OCI-LY1 (cell line): ENCODE results near the gene VPS37C.

ENCODE experiments used
- H2AFZ ChIP-seq: fragments of 200-600 bp; sonication (generic), shearing (Covaris generic); 2 replicates; pipeline ENCODE4 v1.6.0; 2014; ENCODE audit warnings: antibody characterized with exemption, mild to moderate bottlenecking, low read length
- H3F3A ChIP-seq: fragments of 200-600 bp; sonication (generic), shearing (Covaris generic); 2 replicates; pipeline ENCODE4 v1.6.0; 2014; ENCODE audit warnings: mild to moderate bottlenecking, antibody characterized with exemption, low read length, moderate library complexity; ENCODE audit not compliant: insufficient read depth
- H3K27ac ChIP-seq: fragments of 200-600 bp; sonication (generic); 2 replicates; pipeline ENCODE4 v1.5.1; 2014; ENCODE audit warnings: low read length, mixed run types, mild to moderate bottlenecking, low read depth; ENCODE audit not compliant: poor library complexity, severe bottlenecking
- H3K27me3 ChIP-seq: fragments of 200-600 bp; sonication (generic); 2 replicates; pipeline ENCODE4 v1.6.0; 2014; ENCODE audit warnings: antibody characterized with exemption, mild to moderate bottlenecking, low read length, moderate library complexity; ENCODE audit not compliant: insufficient read depth
- H3K36me3 ChIP-seq: fragments of 200-600 bp; sonication (generic); 2 replicates; pipeline ENCODE4 v1.6.1; 2014; ENCODE audit warnings: mild to moderate bottlenecking, antibody characterized with exemption, low read length, moderate library complexity, mixed read lengths; ENCODE audit not compliant: insufficient read depth
- H3K4me1 ChIP-seq: fragments of 200-600 bp; sonication (generic); 2 replicates; pipeline ENCODE4 v1.5.1; 2014; ENCODE audit warnings: mild to moderate bottlenecking, low read length, moderate library complexity; ENCODE audit not compliant: insufficient read depth, severe bottlenecking
- H3K4me2 ChIP-seq: fragments of 200-600 bp; sonication (generic), shearing (Covaris generic); 2 replicates; pipeline ENCODE4 v1.6.1; 2014; ENCODE audit warnings: low read length
- H3K4me3 ChIP-seq: fragments of 200-600 bp; sonication (generic); 2 replicates; pipeline ENCODE4 v1.5.1; 2014; ENCODE audit warnings: low read length, low read depth, mild to moderate bottlenecking, mixed read lengths; ENCODE audit not compliant: poor library complexity, severe bottlenecking
- H3K79me2 ChIP-seq: fragments of 200-600 bp; shearing (Covaris generic); 2 replicates; pipeline ENCODE4 v1.6.1; 2016; ENCODE audit warnings: mixed run types, low read length, mixed read lengths; ENCODE audit not compliant: insufficient read depth
- H3K9ac ChIP-seq: fragments of 200-600 bp; sonication (generic), shearing (Covaris generic); 2 replicates; pipeline ENCODE4 v1.6.1; 2014; ENCODE audit warnings: mild to moderate bottlenecking, low read length, mixed read lengths
- H3K9me2 ChIP-seq: fragments of 200-600 bp; sonication (generic), shearing (Covaris generic); 2 replicates; pipeline ENCODE4 v1.6.1; 2014; ENCODE audit warnings: low read depth, mild to moderate bottlenecking, low read length, mixed read lengths
- H3K9me3 ChIP-seq: fragments of 200-600 bp; shearing (Covaris generic); 2 replicates; pipeline ENCODE4 v1.6.1; 2014; ENCODE audit warnings: low read length, mixed read lengths
- H4K20me1 ChIP-seq: fragments of 200-600 bp; sonication (generic), shearing (Covaris generic); 2 replicates; pipeline ENCODE4 v1.6.0; 2016; ENCODE audit warnings: mild to moderate bottlenecking, low read length; ENCODE audit not compliant: insufficient read depth
- EZH2 ChIP-seq: fragments of 200-600 bp; sonication (generic), shearing (Covaris generic); IDR thresholded peaks from 2 replicates; pipeline ENCODE4 v1.8.0; 2017; ENCODE audit warnings: borderline replicate concordance, mixed run types, mild to moderate bottlenecking, antibody characterized with exemption, low read length, moderate library complexity, mixed read lengths
- TF ChIP-seq, protein P1 (sequence below): fragments of 200-600 bp; sonication (generic), shearing (Covaris generic); IDR thresholded peaks from 2 replicates; pipeline ENCODE4 v1.5.1; 2017; ENCODE audit warnings: mild to moderate bottlenecking, antibody characterized with exemption, low read length, moderate library complexity, mixed read lengths

VPS37C gene

GRCh38 chr11:61120706-61121191, 40.5 kb downstream of the VPS37C start:
- H3K4me1 ChIP-seq: peaks cover 12% of the 10 kb centered on the region
- H3K36me3 ChIP-seq: no peaks in the 10 kb centered on the region
- no peaks in the 10 kb centered on the region for H3K27me3 ChIP-seq
- no peaks in the 10 kb centered on the region for H3K9me3 ChIP-seq
- no peak overlapping the region for H3K9ac ChIP-seq
- no peaks in the 10 kb centered on the region for H3K79me2 ChIP-seq
- no peak overlapping the region for H2AFZ ChIP-seq
- no peak for TF ChIP-seq EZH2
- TF ChIP-seq, protein P1, sequence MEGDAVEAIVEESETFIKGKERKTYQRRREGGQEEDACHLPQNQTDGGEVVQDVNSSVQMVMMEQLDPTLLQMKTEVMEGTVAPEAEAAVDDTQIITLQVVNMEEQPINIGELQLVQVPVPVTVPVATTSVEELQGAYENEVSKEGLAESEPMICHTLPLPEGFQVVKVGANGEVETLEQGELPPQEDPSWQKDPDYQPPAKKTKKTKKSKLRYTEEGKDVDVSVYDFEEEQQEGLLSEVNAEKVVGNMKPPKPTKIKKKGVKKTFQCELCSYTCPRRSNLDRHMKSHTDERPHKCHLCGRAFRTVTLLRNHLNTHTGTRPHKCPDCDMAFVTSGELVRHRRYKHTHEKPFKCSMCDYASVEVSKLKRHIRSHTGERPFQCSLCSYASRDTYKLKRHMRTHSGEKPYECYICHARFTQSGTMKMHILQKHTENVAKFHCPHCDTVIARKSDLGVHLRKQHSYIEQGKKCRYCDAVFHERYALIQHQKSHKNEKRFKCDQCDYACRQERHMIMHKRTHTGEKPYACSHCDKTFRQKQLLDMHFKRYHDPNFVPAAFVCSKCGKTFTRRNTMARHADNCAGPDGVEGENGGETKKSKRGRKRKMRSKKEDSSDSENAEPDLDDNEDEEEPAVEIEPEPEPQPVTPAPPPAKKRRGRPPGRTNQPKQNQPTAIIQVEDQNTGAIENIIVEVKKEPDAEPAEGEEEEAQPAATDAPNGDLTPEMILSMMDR: no peak
- no peaks in the 10 kb centered on the region for H3F3A ChIP-seq
- no peaks in the 10 kb centered on the region for H4K20me1 ChIP-seq
- H3K27ac ChIP-seq: no peak overlapping the region
- H3K9me2 ChIP-seq: no peaks in the 10 kb centered on the region
- no peak overlapping the region for H3K4me3 ChIP-seq
- H3K4me2 ChIP-seq: no peak overlapping the region

DNA sequence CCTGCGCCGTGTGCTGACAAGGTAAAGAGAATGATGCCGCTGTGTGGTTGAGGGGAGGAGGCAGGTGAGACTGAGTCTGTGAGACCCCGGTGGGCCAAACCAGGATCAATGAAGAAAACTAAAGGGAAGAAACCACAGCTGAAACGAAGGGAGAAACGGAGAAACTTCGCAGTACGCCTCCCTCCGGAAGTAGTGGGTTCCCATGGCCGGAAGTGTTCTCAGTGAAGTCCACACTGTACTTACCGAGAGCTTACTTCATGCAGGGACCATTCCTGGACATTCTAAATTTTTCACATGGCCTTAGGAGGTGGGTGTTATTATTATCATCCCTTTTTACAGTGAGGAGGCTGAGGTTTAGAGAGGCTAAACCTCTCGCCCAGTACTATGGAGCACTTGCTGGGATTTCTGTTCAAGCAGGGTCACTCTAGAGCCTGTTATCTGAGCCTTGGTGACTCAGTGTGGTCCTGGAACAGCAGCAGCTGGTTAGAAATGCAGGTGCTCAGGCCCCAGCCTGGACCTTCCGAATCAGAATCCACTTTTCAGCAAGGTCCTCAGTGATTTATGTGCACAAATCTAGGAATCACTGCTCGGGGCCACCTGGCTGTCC, 41.0 kb downstream of the VPS37C start:
- Histone ChIP-seq H3K9ac (no peak overlapping the region), H3K27ac (no peak overlapping the region), H3K4me3 (no peak overlapping the region), H3K4me2 (no peak overlapping the region), H2AFZ (no peak overlapping the region), H3F3A (no peaks in the 10 kb centered on the region), H3K79me2 (no peaks in the 10 kb centered on the region), H3K27me3 (no peaks in the 10 kb centered on the region), H3K4me1 (peaks cover 12% of the 10 kb centered on the region), H3K9me3 (no peaks in the 10 kb centered on the region), H4K20me1 (no peaks in the 10 kb centered on the region), H3K9me2 (no peaks in the 10 kb centered on the region), H3K36me3 (no peaks in the 10 kb centered on the region)
- TF ChIP-seq, protein P1: no peak
- no peak for TF ChIP-seq EZH2

DNA sequence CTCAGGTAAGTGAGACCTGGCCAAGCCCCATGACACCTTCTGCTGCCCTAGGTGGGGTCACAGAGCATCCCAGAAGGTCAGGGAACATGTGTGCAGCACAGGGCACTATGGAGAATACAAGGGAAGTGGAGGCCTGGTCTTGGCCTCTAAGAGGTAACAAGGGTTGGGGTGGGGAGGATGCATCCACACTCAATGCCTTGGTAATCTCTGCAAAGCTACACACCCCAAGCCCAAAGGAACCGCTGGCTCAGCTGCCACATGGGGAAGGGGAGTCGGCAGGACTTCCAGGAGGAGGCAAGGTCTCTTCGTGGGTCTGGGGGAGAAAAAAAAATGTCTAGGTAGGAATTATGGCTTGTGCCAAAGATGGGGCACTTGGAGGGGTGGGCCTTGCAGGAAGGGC, 41.7 kb downstream of the VPS37C start:
- Histone ChIP-seq H3K4me1 (peaks cover 12% of the 10 kb centered on the region), H2AFZ (no peak overlapping the region), H3K9ac (no peak overlapping the region), H3K4me2 (no peak overlapping the region), H3K4me3 (no peak overlapping the region), H3K79me2 (no peaks in the 10 kb centered on the region), H3F3A (no peaks in the 10 kb centered on the region), H3K27ac (no peak overlapping the region), H3K9me2 (no peaks in the 10 kb centered on the region), H3K9me3 (no peaks in the 10 kb centered on the region), H3K27me3 (no peaks in the 10 kb centered on the region), H3K36me3 (no peaks in the 10 kb centered on the region), H4K20me1 (no peaks in the 10 kb centered on the region)
- TF ChIP-seq, protein P1: no peak
- no peak for TF ChIP-seq EZH2
